Measurements from ENCODE around the gene PRR19. TPM values are rescaled to one million over a fixed set of nuclear protein-coding genes. Genes with fewer than 3 reads are reported as not detected.

Gene PRR19
- total and polyA plus RNA-seq, 2 donors (not counting 1 experiment from before 2014, with no cell fraction given), result 0.39 to 0.54 TPM

- peak overlapping the region in 3 of 5 experiments; percentile 7 to 67 (median 20) for H3K4me3 ChIP-seq (ENCODE audit: control extremely low read depth in 1 of 5, extremely low read depth in 1 of 5, insufficient read depth in 1 of 5, low read depth in 2 of 5, low read length in 4 of 5)
- Mint-ChIP-seq H3K4me1 (peaks cover 21% of the 10 kb centered on the region), H3K9me3 (ENCODE audit: insufficient read depth) (no peaks in the 10 kb centered on the region), H3K27me3 (no peaks in the 10 kb centered on the region), H3K27ac (peak overlapping the region; percentile 93), H3K4me3 (peak overlapping the region; percentile 92)
- peak overlapping the region; percentile 74 for H3K9ac ChIP-seq (ENCODE audit: low read length)
- H4K20me1 ChIP-seq (ENCODE audit: control insufficient read depth, insufficient read depth, low read length, poor library complexity, severe bottlenecking), result peaks cover 46% of the 10 kb centered on the region
- peak overlapping the region; percentile 100 for H3K4me2 ChIP-seq (replicated peaks; ENCODE audit: low read depth, low read length, poor library complexity, severe bottlenecking)
- peaks cover 37 to 44% of the 10 kb centered on the region in 2 donors for H3K4me1 ChIP-seq (ENCODE audit: control insufficient read depth in 2 of 2, insufficient read depth in 2 of 2, low read length in 2 of 2)
- DNase-seq (peak; percentile 55), ATAC-seq (ENCODE audit: low read depth) (no peak)
- no peaks in the 10 kb centered on the region for H3K27me3 ChIP-seq (replicated peaks in 1 of 4; ENCODE audit: control extremely low read depth in 1 of 4, control insufficient read depth in 3 of 4, insufficient read depth in 4 of 4, low read length in 3 of 4)
- TF ChIP-seq, protein P1, sequence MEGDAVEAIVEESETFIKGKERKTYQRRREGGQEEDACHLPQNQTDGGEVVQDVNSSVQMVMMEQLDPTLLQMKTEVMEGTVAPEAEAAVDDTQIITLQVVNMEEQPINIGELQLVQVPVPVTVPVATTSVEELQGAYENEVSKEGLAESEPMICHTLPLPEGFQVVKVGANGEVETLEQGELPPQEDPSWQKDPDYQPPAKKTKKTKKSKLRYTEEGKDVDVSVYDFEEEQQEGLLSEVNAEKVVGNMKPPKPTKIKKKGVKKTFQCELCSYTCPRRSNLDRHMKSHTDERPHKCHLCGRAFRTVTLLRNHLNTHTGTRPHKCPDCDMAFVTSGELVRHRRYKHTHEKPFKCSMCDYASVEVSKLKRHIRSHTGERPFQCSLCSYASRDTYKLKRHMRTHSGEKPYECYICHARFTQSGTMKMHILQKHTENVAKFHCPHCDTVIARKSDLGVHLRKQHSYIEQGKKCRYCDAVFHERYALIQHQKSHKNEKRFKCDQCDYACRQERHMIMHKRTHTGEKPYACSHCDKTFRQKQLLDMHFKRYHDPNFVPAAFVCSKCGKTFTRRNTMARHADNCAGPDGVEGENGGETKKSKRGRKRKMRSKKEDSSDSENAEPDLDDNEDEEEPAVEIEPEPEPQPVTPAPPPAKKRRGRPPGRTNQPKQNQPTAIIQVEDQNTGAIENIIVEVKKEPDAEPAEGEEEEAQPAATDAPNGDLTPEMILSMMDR (IDR thresholded peaks at IDR 0.05), result no peak
- ChIA-PET CTCF (interaction anchor here (1.5 to 2.7 kb wide), 2 partner anchors 10 to 154 kb away, joined by 4 to 12 read pairs; partner anchors contain the start of gene POU2F2), POLR2A (interaction anchor here (0.6 kb wide), 1 partner anchor 18 kb away, joined by 3 read pairs; no protein-coding TSS in a partner anchor)
- peaks cover 1 to 47% of the 10 kb centered on the region in 2 experiments for H3K36me3 ChIP-seq (replicated peaks in 1 of 2; ENCODE audit: control extremely low read depth in 1 of 2, control insufficient read depth in 1 of 2, extremely low read depth in 1 of 2, insufficient read depth in 2 of 2, low read length in 1 of 2)
- H3K9me3 ChIP-seq (ENCODE audit: control extremely low read depth in 1 of 3, control insufficient read depth in 2 of 3, insufficient read depth in 1 of 3, low read length in 2 of 3), result no peaks in the 10 kb centered on the region
- intact Hi-C loops (cut with micrococcal nuclease), result loop anchor here (1.0 kb wide), 1 partner anchor 10 kb away; no protein-coding TSS in a partner anchor
- peak overlapping the region; percentile 32 to 51 for H3K27ac ChIP-seq (ENCODE audit: low read length in 2 of 2)
- H3K79me2 ChIP-seq (ENCODE audit: control insufficient read depth, insufficient read depth, low read length), result peaks cover 18% of the 10 kb centered on the region
- H2AFZ ChIP-seq (ENCODE audit: insufficient read depth, low read depth, low read length, poor library complexity, severe bottlenecking), result no peak overlapping the region
- 25% methylated on average over 9 of the region's 13 CpGs for WGBS (ENCODE audit: insufficient coverage)
These were observed 15.4 kb upstream of the PRR19 start for GRCh38 chr19:42286349-42287016.

GRCh38 chr19:42287017-42287826 lies 14.7 kb upstream of the PRR19 start:
- H3K36me3 ChIP-seq (replicated peaks in 1 of 2; ENCODE audit: control extremely low read depth in 1 of 2, control insufficient read depth in 1 of 2, extremely low read depth in 1 of 2, insufficient read depth in 2 of 2, low read length in 1 of 2), result peaks cover 1 to 55% of the 10 kb centered on the region in 2 experiments
- Mint-ChIP-seq H3K27ac (peak overlapping the region; percentile 76), H3K4me1 (peaks cover 24% of the 10 kb centered on the region), H3K27me3 (no peaks in the 10 kb centered on the region), H3K4me3 (peak overlapping the region; percentile 10), H3K9me3 (ENCODE audit: insufficient read depth) (no peaks in the 10 kb centered on the region)
- peaks cover 18% of the 10 kb centered on the region for H3K79me2 ChIP-seq (ENCODE audit: control insufficient read depth, insufficient read depth, low read length)
- no peak overlapping the region for H3K4me2 ChIP-seq (replicated peaks; ENCODE audit: low read depth, low read length, poor library complexity, severe bottlenecking)
- H3K27me3 ChIP-seq (replicated peaks in 1 of 4; ENCODE audit: control extremely low read depth in 1 of 4, control insufficient read depth in 3 of 4, insufficient read depth in 4 of 4, low read length in 3 of 4), result no peaks in the 10 kb centered on the region
- H3K4me3 ChIP-seq (ENCODE audit: control extremely low read depth in 1 of 5, extremely low read depth in 1 of 5, insufficient read depth in 1 of 5, low read depth in 2 of 5, low read length in 4 of 5), result no peak overlapping the region
- ATAC-seq (ENCODE audit: low read depth), result no peak
- intact Hi-C loops (cut with micrococcal nuclease), result no loop called here
- H4K20me1 ChIP-seq (ENCODE audit: control insufficient read depth, insufficient read depth, low read length, poor library complexity, severe bottlenecking), result peaks cover 46% of the 10 kb centered on the region
- POLR2A ChIA-PET, result interaction anchor here (0.7 kb wide), 1 partner anchor 156 kb away, joined by 3 read pairs; no protein-coding TSS in a partner anchor
- no peaks in the 10 kb centered on the region for H3K9me3 ChIP-seq (ENCODE audit: control extremely low read depth in 1 of 3, control insufficient read depth in 2 of 3, insufficient read depth in 1 of 3, low read length in 2 of 3)
- CTCF ChIA-PET, result interaction anchor here (1.2 to 2.9 kb wide), 4 partner anchors 8 to 178 kb away, joined by 3 to 12 read pairs (median 7); partner anchors contain the start of gene POU2F2
- no peak overlapping the region for H2AFZ ChIP-seq (ENCODE audit: insufficient read depth, low read depth, low read length, poor library complexity, severe bottlenecking)
- no peak overlapping the region for H3K9ac ChIP-seq (ENCODE audit: low read length)
- WGBS (ENCODE audit: insufficient coverage), result 96% methylated on average over 28 of the region's 30 CpGs
- no peak overlapping the region for H3K27ac ChIP-seq (ENCODE audit: low read length in 2 of 2)
- TF ChIP-seq EZH2 (IDR thresholded peaks at IDR 0.05; ENCODE audit: borderline replicate concordance, insufficient read depth, low read depth, low read length, poor library complexity, severe bottlenecking), result no peak
- TF ChIP-seq, protein P1 (IDR thresholded peaks at IDR 0.05), result no peak
- DNase-seq, result no peak
- peaks cover 30 to 37% of the 10 kb centered on the region in 2 donors for H3K4me1 ChIP-seq (ENCODE audit: control insufficient read depth in 2 of 2, insufficient read depth in 2 of 2, low read length in 2 of 2)

All from B cell (primary cell).